Heart left ventricle (tissue), 13 donors: Measurements from ENCODE around the gene SSC5D.
"Not testable (repeated sequence)": the region's sequence is repeated elsewhere in the genome, so short reads cannot be mapped to it uniquely, and the experiment has no call there.

Source experiments
- CTCF ChIP-seq, 12 donors: fragments of 200-600 bp; sonication (generic) in 4 of 12; IDR thresholded peaks; one replicate each; pipeline versions ENCODE4 v1.5.0 to v1.8.0; 2018 to 2022; ENCODE audit warnings: antibody characterized with exemption in 12 of 12, mild to moderate bottlenecking in 5 of 12
- POLR2A ChIP-seq, 2 donors: fragments of 450-650 bp; IDR thresholded peaks; one replicate each; pipeline ENCODE4 v1.6.1; 2017; ENCODE audit warnings: antibody characterized with exemption in 2 of 2, mild to moderate bottlenecking in 2 of 2, moderate library complexity in 2 of 2
- donor health status: ischemic (EF 13 %, LVEDD 7.1; RV severe dilation, severe dysfunction).
- donor health status: DM: no; HTN: yes; CAD: no.
- donor health status: DM: no; HTN: no; CAD: no.
- donor health status: ischemic (EF 25% LVEDD 6.9; RV normal size, moderate dysfunction).
- donor health status: ischemic (EF 25% LVEDD 5.7; RV mildly dilated, moderate dysfunction).
- donor health status: ischemic (EF 35%, LVEDD 5.7; RV mildly dilated, moderate dysfunction).
- donor health status: nonischemic (EF 11% LVEDD 7.7; RV severe dilation, severe dysfunction).
- donor health status: DM: yes; HTN: yes; CAD: no.
- donor health status: PGD.
- donor health status: ischemic (EF 29% LVEDD 5.4; RV normal size, mild dysfunction).
- donor health status: nonischemic (EF 23%, LVEDD 6.1; RV moderate dilation, normal function).

DNA sequence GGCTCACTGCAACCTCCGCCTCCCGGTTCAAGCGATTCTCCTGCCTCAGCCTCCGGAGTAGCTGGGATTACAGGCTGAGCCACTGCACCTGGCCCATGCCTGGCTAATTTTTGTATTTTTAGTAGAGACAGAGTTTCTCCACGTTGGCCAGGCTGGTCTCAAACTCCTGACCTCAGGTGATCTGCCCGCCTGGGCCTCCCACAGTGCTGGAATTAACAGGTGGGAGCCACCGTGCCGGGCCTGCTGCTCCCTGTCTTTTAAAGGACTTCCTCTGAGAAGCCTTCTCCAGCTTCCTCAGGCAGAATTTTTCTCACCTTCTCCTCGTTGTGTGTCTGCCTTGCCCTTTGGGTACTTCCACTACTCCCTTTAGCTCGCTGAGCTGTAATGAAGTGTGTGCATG is 8.6 kb downstream of the SSC5D start:
- not testable (repeated sequence) for TF ChIP-seq CTCF, POLR2A (IDR thresholded peaks at IDR 0.05)
